Tibial artery (tissue), 4 donors: ENCODE measurements around the gene FUCA1.
"Not testable (repeated sequence)": the region's sequence is repeated elsewhere in the genome, so short reads cannot be mapped to it uniquely, and the experiment has no call there.

Source experiments
- DNase-seq, 2 donors: peaks; one replicate each; pipeline ENCODE4 v3.0.0-alpha.2; 2019
- H3K27ac ChIP-seq, 2 donors: fragments of 200-600 bp; sonication (generic) in 1 of 2; 1 replicate in 1 of 2; 2 replicates in 1 of 2; pipeline ENCODE4 v1.5.1; 2018 to 2019; ENCODE audit warnings: mild to moderate bottlenecking in 1 of 2
- H3K27me3 ChIP-seq, 2 donors: fragments of 200-600 bp; sonication (generic) in 1 of 2; one replicate each; pipeline versions ENCODE4 v1.5.1 to v1.6.0; 2016 to 2019
- H3K36me3 ChIP-seq, 3 donors: fragments of 200-600 bp; sonication (generic) in 2 of 3; one replicate each; pipeline ENCODE4 v1.5.1; 2016 to 2019; ENCODE audit warnings: mild to moderate bottlenecking in 2 of 3
- H3K4me1 ChIP-seq, 4 donors: fragments of 200-600 bp; sonication (generic) in 2 of 4; 1 replicate in 3 of 4; 2 replicates in 1 of 4; pipeline ENCODE4 v1.5.1; 2016 to 2019
- H3K4me3 ChIP-seq, 2 donors: fragments of 200-600 bp; sonication (generic) in 1 of 2; 1 replicate in 1 of 2; 2 replicates in 1 of 2; pipeline ENCODE4 v1.5.1; 2018 to 2019; ENCODE audit warnings: mild to moderate bottlenecking in 2 of 2
- H3K9me3 ChIP-seq, 3 donors: fragments of 200-600 bp; sonication (generic) in 1 of 3; one replicate each; pipeline ENCODE4 v1.5.1; 2016 to 2019
- intact Hi-C: fragments of 100-400 bp; cut with DNase I; formaldehyde crosslinking; loops from one replicate; pipeline ENCODE4 v1.15.0; 2023; ENCODE audit warnings: low total_unique reads
- TF ChIP-seq, protein P1 (sequence below), 2 experiments: fragments of 200-600 bp in 1 of 2; fragments of 450-650 bp in 1 of 2; IDR thresholded peaks; one replicate each; pipeline ENCODE4 v1.5.1; 2017 to 2019; ENCODE audit warnings: antibody characterized with exemption in 2 of 2, mild to moderate bottlenecking in 1 of 2, moderate library complexity in 1 of 2

FUCA1 gene

DNA sequence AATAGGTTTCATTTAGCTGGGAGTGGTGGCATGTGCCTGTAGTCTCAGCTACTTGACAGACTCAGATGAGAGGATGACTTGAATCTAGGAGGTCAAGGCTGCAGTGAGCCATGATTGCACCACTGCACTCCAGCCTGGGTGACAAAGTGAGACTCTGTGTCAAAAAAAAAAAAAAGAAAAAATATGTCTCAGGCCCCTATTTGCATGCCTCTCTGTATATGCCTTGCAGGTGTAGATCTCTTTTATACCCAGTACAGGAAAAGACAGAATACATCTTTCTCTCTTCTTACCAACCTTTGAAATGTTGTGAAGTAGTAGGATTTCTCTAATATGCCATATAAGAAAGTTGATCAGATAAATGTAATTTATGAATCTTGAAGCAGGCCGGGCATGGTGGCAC is 38.6 kb upstream of the FUCA1 start:
- TF ChIP-seq, protein P1, sequence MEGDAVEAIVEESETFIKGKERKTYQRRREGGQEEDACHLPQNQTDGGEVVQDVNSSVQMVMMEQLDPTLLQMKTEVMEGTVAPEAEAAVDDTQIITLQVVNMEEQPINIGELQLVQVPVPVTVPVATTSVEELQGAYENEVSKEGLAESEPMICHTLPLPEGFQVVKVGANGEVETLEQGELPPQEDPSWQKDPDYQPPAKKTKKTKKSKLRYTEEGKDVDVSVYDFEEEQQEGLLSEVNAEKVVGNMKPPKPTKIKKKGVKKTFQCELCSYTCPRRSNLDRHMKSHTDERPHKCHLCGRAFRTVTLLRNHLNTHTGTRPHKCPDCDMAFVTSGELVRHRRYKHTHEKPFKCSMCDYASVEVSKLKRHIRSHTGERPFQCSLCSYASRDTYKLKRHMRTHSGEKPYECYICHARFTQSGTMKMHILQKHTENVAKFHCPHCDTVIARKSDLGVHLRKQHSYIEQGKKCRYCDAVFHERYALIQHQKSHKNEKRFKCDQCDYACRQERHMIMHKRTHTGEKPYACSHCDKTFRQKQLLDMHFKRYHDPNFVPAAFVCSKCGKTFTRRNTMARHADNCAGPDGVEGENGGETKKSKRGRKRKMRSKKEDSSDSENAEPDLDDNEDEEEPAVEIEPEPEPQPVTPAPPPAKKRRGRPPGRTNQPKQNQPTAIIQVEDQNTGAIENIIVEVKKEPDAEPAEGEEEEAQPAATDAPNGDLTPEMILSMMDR (IDR thresholded peaks at IDR 0.05) = no peak
- no peaks in the 10 kb centered on the region for H3K36me3 ChIP-seq
- no peak overlapping the region for H3K27ac ChIP-seq
- intact Hi-C loops = no loop called here
- no peak overlapping the region for H3K4me3 ChIP-seq
- no peak for DNase-seq
- H3K27me3 ChIP-seq = peaks cover 0 to 30% of the 10 kb centered on the region in 2 donors
- H3K9me3 ChIP-seq = no peaks in the 10 kb centered on the region
- H3K4me1 ChIP-seq = peaks cover 0 to 13% (median 7%) of the 10 kb centered on the region in 4 donors

GRCh38 chr1:23905461-23906025 is 37.5 kb upstream of the FUCA1 start:
- no peak overlapping the region for H3K4me3 ChIP-seq
- no peaks in the 10 kb centered on the region for H3K9me3 ChIP-seq
- no peaks in the 10 kb centered on the region for H3K36me3 ChIP-seq
- TF ChIP-seq, protein P1 (IDR thresholded peaks at IDR 0.05) = no peak
- no peak for DNase-seq
- intact Hi-C loops = no loop called here
- no peak overlapping the region for H3K27ac ChIP-seq
- H3K4me1 ChIP-seq = peaks cover 0 to 13% (median 7%) of the 10 kb centered on the region in 4 donors
- peaks cover 0 to 26% of the 10 kb centered on the region in 2 donors for H3K27me3 ChIP-seq

DNA sequence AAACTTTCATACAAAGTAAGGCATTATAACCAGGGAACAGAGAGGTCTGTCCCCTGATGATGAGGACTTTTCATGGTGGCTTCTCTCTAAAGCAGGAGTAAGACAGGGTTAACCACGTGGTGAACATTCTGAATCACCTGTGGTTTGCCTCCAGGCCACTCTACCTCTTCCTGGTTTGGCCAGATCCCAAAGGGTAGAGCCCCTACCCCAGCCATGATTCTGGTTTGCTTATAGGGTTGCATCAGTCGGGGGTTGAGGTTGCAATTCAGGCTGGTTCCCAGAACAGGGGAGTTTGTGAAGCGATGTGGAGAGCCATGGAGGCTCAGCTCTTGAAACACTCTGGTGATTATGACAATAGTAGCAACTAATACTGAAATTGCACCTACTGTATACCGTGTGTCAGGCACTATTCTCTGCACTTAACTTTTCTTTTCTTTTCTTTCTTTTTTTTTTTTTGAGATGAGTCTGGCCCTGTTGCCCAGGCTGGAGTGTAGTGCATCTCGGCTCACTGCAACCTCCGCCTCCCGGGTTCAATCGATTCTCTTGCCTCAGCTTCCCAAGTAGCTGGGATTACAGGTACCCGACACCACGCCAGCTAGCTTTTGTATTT is 36.8 kb upstream of the FUCA1 start:
- DNase-seq = no peak
- Histone ChIP-seq H3K4me3 (no peak overlapping the region), H3K36me3 (no peaks in the 10 kb centered on the region), H3K4me1 (peaks cover 0 to 13% (median 7%) of the 10 kb centered on the region in 4 donors), H3K27ac (no peak overlapping the region), H3K27me3 (peaks cover 0 to 26% of the 10 kb centered on the region in 2 donors), H3K9me3 (no peaks in the 10 kb centered on the region)
- intact Hi-C loops = no loop called here
- TF ChIP-seq, protein P1 (IDR thresholded peaks at IDR 0.05) = no peak

- Histone ChIP-seq H3K4me3 (no peak overlapping the region), H3K4me1 (peaks cover 0 to 13% (median 7%) of the 10 kb centered on the region in 4 donors), H3K27ac (no peak overlapping the region), H3K27me3 (peaks cover 0 to 16% of the 10 kb centered on the region in 2 donors), H3K9me3 (no peaks in the 10 kb centered on the region), H3K36me3 (no peaks in the 10 kb centered on the region)
- TF ChIP-seq, protein P1 (IDR thresholded peaks at IDR 0.05) = no peak
- intact Hi-C loops = no loop called here
- DNase-seq = no peak
Observed at GRCh38 chr1:23903754-23904153, 35.7 kb upstream of the FUCA1 start.

- peaks cover 0 to 10% of the 10 kb centered on the region in 2 donors for H3K27me3 ChIP-seq
- no peak for DNase-seq
- H3K9me3 ChIP-seq = no peaks in the 10 kb centered on the region
- no peak overlapping the region for H3K27ac ChIP-seq
- H3K4me1 ChIP-seq = peaks cover 0 to 13% (median 7%) of the 10 kb centered on the region in 4 donors
- H3K4me3 ChIP-seq = peak overlapping the region; percentile 45 to 61
- TF ChIP-seq, protein P1 (IDR thresholded peaks at IDR 0.05) = no peak
- no peaks in the 10 kb centered on the region for H3K36me3 ChIP-seq
- intact Hi-C loops = no loop called here
Observed at GRCh38 chr1:23902321-23903278, 34.5 kb upstream of the FUCA1 start.

GRCh38 chr1:23900017-23900416 is 31.9 kb upstream of the FUCA1 start:
- H3K27me3 ChIP-seq, H3K9me3 ChIP-seq, DNase-seq, H3K36me3 ChIP-seq, intact Hi-C loops, H3K27ac ChIP-seq, H3K4me3 ChIP-seq: not testable (repeated sequence)
- H3K4me1 ChIP-seq = peaks cover 0 to 13% (median 7%) of the 10 kb centered on the region in 4 donors
